PC-3 (cell line): Measurements from ENCODE around the gene RCAN2. TPM values are rescaled to one million over a fixed set of nuclear protein-coding genes. Genes with fewer than 3 reads are reported as not detected.

Source experiments
- ATAC-seq: fragments of 200-7000 bp; cut with Tn5 transposase; 2 replicates; pipeline ENCODE4 v1.9.1; 2020; ENCODE audit warnings: mild to moderate bottlenecking, moderate library complexity
- BruUV-seq: library from RNA; stranded (reverse); fragments of 400-500 nt; replicated peaks from 2 replicates; lab custom pipeline; 2021; lab: Mats Ljungman, UMichigan
- CTCF ChIA-PET: fragments of 300-600 bp; sonication (Branson Sonifier 250); formaldehyde crosslinking; loops from one replicate; lab custom pipeline; 2022; ENCODE audit warnings: antibody characterized with exemption; lab: Charles Lee
- POLR2A ChIA-PET: fragments of 300-600 bp; sonication (Branson Sonifier 250); formaldehyde crosslinking; loops from one replicate; lab custom pipeline; 2022; ENCODE audit warnings: antibody characterized with exemption; ENCODE audit not compliant: unreplicated experiment; lab: Charles Lee
- DNase-seq: peaks from one replicate; pipeline ENCODE4 v3.0.0-alpha.2; 2015
- H2AFZ ChIP-seq: fragments of 300-600 bp; sonication (generic); 2 replicates; pipeline ENCODE4 v1.6.0; 2016; ENCODE audit warnings: antibody characterized with exemption, low read length
- H3F3A ChIP-seq: fragments of 300-600 bp; sonication (generic); one replicate; pipeline ENCODE4 v1.6.0; 2017; ENCODE audit warnings: antibody characterized with exemption, low read length, control low read depth, mild to moderate bottlenecking; ENCODE audit not compliant: unreplicated experiment
- H3K27ac ChIP-seq: fragments of 300-600 bp; sonication (generic); 2 replicates; pipeline ENCODE4 v1.5.1; 2016; ENCODE audit warnings: mild to moderate bottlenecking, low read length
- H3K27me3 ChIP-seq: fragments of 300-600 bp; sonication (generic); 2 replicates; pipeline ENCODE4 v1.6.1; 2016; ENCODE audit warnings: low read length, mixed read lengths
- H3K36me3 ChIP-seq: fragments of 300-600 bp; sonication (generic); 2 replicates; pipeline ENCODE4 v1.6.1; 2016; ENCODE audit warnings: low read depth, mixed run types, low read length, mixed read lengths
- H3K4me1 ChIP-seq: fragments of 300-600 bp; sonication (generic); 2 replicates; pipeline ENCODE4 v1.5.1; 2016; ENCODE audit warnings: low read length; ENCODE audit not compliant: insufficient read depth
- H3K4me2 ChIP-seq: fragments of 300-600 bp; sonication (generic); 2 replicates; pipeline ENCODE4 v1.6.0; 2016; ENCODE audit warnings: low read length
- H3K4me3 ChIP-seq: fragments of 300-600 bp; sonication (generic); 2 replicates; pipeline ENCODE4 v1.5.1; 2016; ENCODE audit warnings: mild to moderate bottlenecking, low read length, mixed read lengths
- H3K79me2 ChIP-seq: fragments of 300-600 bp; sonication (generic); 2 replicates; pipeline ENCODE4 v1.6.1; 2017; ENCODE audit warnings: low read length, mixed read lengths
- H3K9ac ChIP-seq: fragments of 300-600 bp; sonication (generic); 2 replicates; pipeline ENCODE4 v1.6.0; 2016; ENCODE audit warnings: mild to moderate bottlenecking, low read length
- H3K9me2 ChIP-seq: fragments of 300-600 bp; sonication (generic); replicated peaks from 2 replicates; pipeline ENCODE4 v1.6.1; 2016; ENCODE audit warnings: mixed run types, low read length, mixed read lengths
- H3K9me3 ChIP-seq: fragments of 300-600 bp; sonication (generic); 2 replicates; pipeline ENCODE4 v1.6.1; 2016; ENCODE audit warnings: low read length, mixed read lengths
- H4K20me1 ChIP-seq: fragments of 300-600 bp; sonication (generic); 2 replicates; pipeline ENCODE4 v1.6.1; 2016; ENCODE audit warnings: low read length, mixed read lengths
- CTCF ChIP-seq: fragments of 300-600 bp; sonication (generic); conservative IDR thresholded peaks from 2 replicates; pipeline ENCODE4 v1.5.1; 2017; ENCODE audit warnings: antibody characterized with exemption, low read depth, mild to moderate bottlenecking, low read length
- EZH2 ChIP-seq: fragments of 300-600 bp; sonication (generic); IDR thresholded peaks from one replicate; pipeline ENCODE4 v1.6.1; 2017; ENCODE audit warnings: antibody characterized with exemption, mild to moderate bottlenecking, low read length; ENCODE audit not compliant: unreplicated experiment
- EZH2phosphoT487 ChIP-seq: fragments of 300-600 bp; sonication (generic); IDR thresholded peaks from 2 replicates; pipeline ENCODE4 v1.6.1; 2018; ENCODE audit warnings: mild to moderate bottlenecking, antibody characterized with exemption, low read length, borderline replicate concordance
- intact Hi-C: fragments of 100-400 bp; cut with micrococcal nuclease; formaldehyde crosslinking; loops from 2 replicates; pipeline ENCODE4 v1.9.0; 2023
- total RNA-seq: library from RNA; depleted of rRNA; stranded (reverse); fragments of >200 nt; gene quantifications from 2 replicates; pipeline ENCODE4 v1.2.3, GENCODE V29; 2014

RCAN2 gene
- total RNA-seq, 1 experiment from 2014 or later = not detected

GRCh38 chr6:46255528-46255927, 235.7 kb downstream of the RCAN2 start:
- ChIA-PET CTCF (no interaction called here), POLR2A (no interaction called here)
- Histone ChIP-seq H3K4me1 (no peaks in the 10 kb centered on the region), H3K36me3 (no peaks in the 10 kb centered on the region), H3K9me2 (no peaks in the 10 kb centered on the region), H3K27me3 (peaks cover 60% of the 10 kb centered on the region), H3K4me3 (no peak overlapping the region), H3K9ac (no peak overlapping the region), H3K4me2 (no peak overlapping the region), H3K79me2 (no peaks in the 10 kb centered on the region), H2AFZ (no peak overlapping the region), H3F3A (no peaks in the 10 kb centered on the region), H3K27ac (no peak overlapping the region), H4K20me1 (no peaks in the 10 kb centered on the region), H3K9me3 (no peaks in the 10 kb centered on the region)
- intact Hi-C loops = no loop called here
- no peak for TF ChIP-seq EZH2
- no peak for TF ChIP-seq CTCF
- no peak for TF ChIP-seq EZH2phosphoT487
- DNase-seq (no peak), ATAC-seq (no peak)
- BruUV-seq = no TSS peak

GRCh38 chr6:46254946-46255345, 236.3 kb downstream of the RCAN2 start:
- intact Hi-C loops = no loop called here
- Histone ChIP-seq H3K27ac (no peak overlapping the region), H3K36me3 (no peaks in the 10 kb centered on the region), H3K4me1 (no peaks in the 10 kb centered on the region), H3K9me3 (no peaks in the 10 kb centered on the region), H3K4me3 (no peak overlapping the region), H3K27me3 (peaks cover 63% of the 10 kb centered on the region), H3K9ac (no peak overlapping the region), H3F3A (no peaks in the 10 kb centered on the region), H3K4me2 (no peak overlapping the region), H2AFZ (no peak overlapping the region), H3K9me2 (no peaks in the 10 kb centered on the region), H4K20me1 (no peaks in the 10 kb centered on the region), H3K79me2 (no peaks in the 10 kb centered on the region)
- ATAC-seq (no peak), DNase-seq (no peak)
- POLR2A ChIA-PET = no interaction called here
- no peak for TF ChIP-seq EZH2
- TF ChIP-seq EZH2phosphoT487 = no peak
- TF ChIP-seq CTCF = no peak
- no TSS peak for BruUV-seq
- CTCF ChIA-PET = no interaction called here

- CTCF ChIA-PET = no interaction called here
- Histone ChIP-seq H3K79me2 (no peaks in the 10 kb centered on the region), H3K27ac (no peak overlapping the region), H2AFZ (no peak overlapping the region), H3K9ac (no peak overlapping the region), H4K20me1 (no peaks in the 10 kb centered on the region), H3K4me2 (no peak overlapping the region), H3K27me3 (peaks cover 64% of the 10 kb centered on the region), H3F3A (no peaks in the 10 kb centered on the region), H3K9me3 (no peaks in the 10 kb centered on the region), H3K36me3 (no peaks in the 10 kb centered on the region), H3K4me3 (no peak overlapping the region), H3K4me1 (no peaks in the 10 kb centered on the region), H3K9me2 (no peaks in the 10 kb centered on the region)
- TF ChIP-seq EZH2 = no peak
- TF ChIP-seq CTCF = no peak
- TF ChIP-seq EZH2phosphoT487 = no peak
- ATAC-seq (no peak), DNase-seq (no peak)
- intact Hi-C loops = no loop called here
- BruUV-seq = no TSS peak
- POLR2A ChIA-PET = no interaction called here
Observed at GRCh38 chr6:46254331-46254730, 236.9 kb downstream of the RCAN2 start.
